GM19239 (cell line): Measurements from ENCODE around the gene ARTN.

Experiments
- DNase-seq: peaks from one replicate; pipeline ENCODE4 v3.0.0; 2011; ENCODE audit warnings: low spot score; ENCODE audit not compliant: insufficient read length
- FAIRE-seq: peaks from 2 replicates; lab custom pipeline; 2011; peaks lifted over from hg19 to GRCh38; lab: Jason Lieb, UNC

The ARTN gene

GRCh38 chr1:43921022-43921421 lies 12.6 kb upstream of the ARTN start:
- FAIRE-seq (no peak), DNase-seq (no peak)

- no peak for DNase-seq
- no peak for FAIRE-seq
Measured at GRCh38 chr1:43924516-43924915, 9.1 kb upstream of the ARTN start.

- DNase-seq (no peak), FAIRE-seq (no peak)
Measured at GRCh38 chr1:43925846-43926245, 7.8 kb upstream of the ARTN start.

- FAIRE-seq (no peak), DNase-seq (no peak)
Measured at GRCh38 chr1:43930168-43930948, 3.2 kb upstream of the ARTN start.

GRCh38 chr1:43930949-43931275 lies 2.7 kb upstream of the ARTN start:
- FAIRE-seq (no peak), DNase-seq (no peak)

GRCh38 chr1:43931711-43932660 lies 1.6 kb upstream of the ARTN start:
- DNase-seq (no peak), FAIRE-seq (no peak)

- FAIRE-seq (peak; percentile 74), DNase-seq (no peak)
Measured at GRCh38 chr1:43932786-43933385, 715 bp upstream of the ARTN start.

- DNase-seq (peak; percentile 94), FAIRE-seq (peak; percentile 90)
Measured at GRCh38 chr1:43934101-43934985, 742 bp downstream of the ARTN start.

GRCh38 chr1:43934986-43935324 lies 1.4 kb downstream of the ARTN start:
- FAIRE-seq, result no peak
- DNase-seq, result no peak

- DNase-seq (no peak), FAIRE-seq (no peak)
Measured at GRCh38 chr1:43935711-43936427, 2.3 kb downstream of the ARTN start.

GRCh38 chr1:43936431-43937151 lies 3.0 kb downstream of the ARTN start:
- DNase-seq, result no peak

GRCh38 chr1:43937179-43937865 lies 3.7 kb downstream of the ARTN start:
- DNase-seq (no peak), FAIRE-seq (no peak)

More at GRCh38 chr1:43936431-43937151, 3.0 kb downstream of the ARTN start:
- FAIRE-seq, result no peak

GRCh38 chr1:43938383-43938782 lies 4.8 kb downstream of the ARTN start:
- FAIRE-seq (no peak), DNase-seq (no peak)

- no peak for FAIRE-seq
Measured at GRCh38 chr1:43938892-43939587, 5.4 kb downstream of the ARTN start.

GRCh38 chr1:43942411-43942810 lies 8.8 kb downstream of the ARTN start:
- FAIRE-seq, result no peak
- no peak for DNase-seq

More at GRCh38 chr1:43938892-43939587, 5.4 kb downstream of the ARTN start:
- DNase-seq, result no peak

GRCh38 chr1:43944860-43945259 lies 11.3 kb downstream of the ARTN start:
- DNase-seq, result no peak
- no peak for FAIRE-seq

GRCh38 chr1:43945674-43946235 lies 12.2 kb downstream of the ARTN start:
- no peak for FAIRE-seq
- DNase-seq, result no peak
